ENCODE data around the gene B9D2.

The B9D2 gene

DNA sequence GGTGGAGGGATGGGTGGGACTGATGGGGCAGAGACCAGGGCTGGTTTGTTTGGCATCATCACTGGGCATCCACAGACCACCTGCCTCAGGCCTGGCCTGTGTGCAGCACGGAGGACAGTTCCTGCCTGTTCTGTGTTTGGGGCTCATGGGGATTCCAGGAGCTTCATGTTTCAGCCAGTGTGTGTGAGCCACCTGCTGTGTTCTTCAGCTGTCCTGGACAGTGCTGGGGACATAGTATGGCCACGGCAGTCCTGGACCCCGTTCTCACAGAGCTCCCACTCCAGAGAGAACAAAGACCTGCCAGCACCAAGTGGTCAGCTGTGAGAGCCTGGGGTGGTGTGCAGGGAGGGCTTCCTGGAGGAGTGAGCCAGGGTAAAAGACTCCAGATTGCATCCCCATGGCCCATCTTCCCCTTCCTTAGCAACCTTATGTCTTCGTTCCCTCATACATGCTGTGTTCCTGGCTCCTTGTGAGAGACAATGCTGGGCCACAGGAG lies 55.9 kb downstream of the B9D2 start:
- no peak for DNase-seq

DNA sequence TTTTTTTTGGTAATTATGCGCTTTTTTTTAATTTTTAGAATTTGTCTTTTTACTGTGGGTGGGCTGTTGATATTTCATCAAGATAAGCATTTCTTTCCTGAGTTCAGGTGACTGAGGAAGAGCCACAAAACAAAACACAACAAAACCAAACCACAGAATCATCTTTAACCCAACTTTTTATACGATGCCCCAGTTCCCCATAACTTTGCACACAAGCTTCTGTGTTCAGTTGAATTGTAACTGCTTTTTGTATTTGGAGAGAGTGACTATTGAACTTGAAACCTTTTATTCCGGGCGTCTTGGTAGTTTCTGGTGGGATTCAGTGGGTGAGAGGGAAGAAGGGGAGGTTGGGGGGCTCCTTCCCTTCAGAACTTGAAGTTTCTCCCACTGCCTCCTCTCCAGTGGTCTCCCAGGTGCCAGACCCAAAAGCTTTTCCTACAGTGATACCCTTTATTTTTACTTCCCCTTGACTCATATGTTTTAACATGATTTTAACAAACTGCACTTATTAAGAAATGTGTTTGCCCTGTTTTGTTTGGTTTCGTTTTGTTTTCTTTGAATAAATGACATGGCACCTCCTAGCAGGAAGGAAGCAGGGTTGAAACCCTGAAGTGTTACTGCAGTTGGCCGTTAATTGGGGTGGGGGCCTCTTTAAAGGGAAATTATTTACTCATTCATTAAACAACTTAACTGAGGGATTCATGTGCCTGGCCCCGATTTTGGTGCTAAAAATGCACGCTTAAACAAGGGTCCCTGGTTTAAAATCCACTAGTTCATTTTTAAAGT lies 56.7 kb downstream of the B9D2 start:
- DNase-seq, result peak; percentile 55

DNA sequence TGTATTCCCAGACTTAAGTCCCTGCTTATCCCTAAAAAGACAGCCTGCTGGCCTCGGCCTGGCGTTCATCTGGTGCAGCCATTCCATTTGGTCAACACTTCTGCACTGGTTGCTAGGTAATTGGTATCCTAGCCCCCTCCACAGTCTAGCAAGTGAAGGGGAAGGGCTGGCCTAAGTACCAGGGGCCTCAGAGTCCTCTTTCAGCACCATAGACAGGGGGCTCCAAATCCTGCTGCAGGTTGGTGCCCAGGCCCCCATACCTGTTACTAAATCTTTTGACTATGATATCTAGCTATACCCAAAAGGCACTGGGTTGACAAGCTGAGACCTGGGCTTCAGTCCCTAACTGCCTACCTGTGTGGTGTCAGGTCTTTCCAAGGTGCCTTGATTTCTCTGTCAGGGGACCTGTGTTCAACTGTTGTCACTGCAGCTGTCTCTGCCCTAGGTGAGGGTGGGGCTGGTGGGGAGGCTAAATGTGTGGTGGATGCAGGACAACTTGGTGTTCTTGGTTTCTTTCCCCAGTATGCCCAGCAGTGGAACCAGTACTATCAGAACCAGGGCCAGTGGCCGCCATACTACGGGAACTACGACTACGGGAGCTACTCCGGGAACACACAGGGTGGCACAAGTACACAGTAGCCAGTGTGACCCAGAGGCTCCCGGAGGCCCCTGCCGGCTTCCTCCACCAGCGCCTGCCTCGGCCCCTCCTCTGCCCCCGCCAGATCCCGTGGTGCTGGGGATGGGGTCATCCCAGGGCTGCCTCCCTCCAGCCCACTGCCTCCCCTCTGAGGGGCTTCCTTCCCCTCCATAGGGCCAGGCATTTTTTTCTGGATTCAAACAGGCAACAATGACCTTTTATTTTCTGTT lies 57.8 kb downstream of the B9D2 start:
- no peak for DNase-seq

DNA sequence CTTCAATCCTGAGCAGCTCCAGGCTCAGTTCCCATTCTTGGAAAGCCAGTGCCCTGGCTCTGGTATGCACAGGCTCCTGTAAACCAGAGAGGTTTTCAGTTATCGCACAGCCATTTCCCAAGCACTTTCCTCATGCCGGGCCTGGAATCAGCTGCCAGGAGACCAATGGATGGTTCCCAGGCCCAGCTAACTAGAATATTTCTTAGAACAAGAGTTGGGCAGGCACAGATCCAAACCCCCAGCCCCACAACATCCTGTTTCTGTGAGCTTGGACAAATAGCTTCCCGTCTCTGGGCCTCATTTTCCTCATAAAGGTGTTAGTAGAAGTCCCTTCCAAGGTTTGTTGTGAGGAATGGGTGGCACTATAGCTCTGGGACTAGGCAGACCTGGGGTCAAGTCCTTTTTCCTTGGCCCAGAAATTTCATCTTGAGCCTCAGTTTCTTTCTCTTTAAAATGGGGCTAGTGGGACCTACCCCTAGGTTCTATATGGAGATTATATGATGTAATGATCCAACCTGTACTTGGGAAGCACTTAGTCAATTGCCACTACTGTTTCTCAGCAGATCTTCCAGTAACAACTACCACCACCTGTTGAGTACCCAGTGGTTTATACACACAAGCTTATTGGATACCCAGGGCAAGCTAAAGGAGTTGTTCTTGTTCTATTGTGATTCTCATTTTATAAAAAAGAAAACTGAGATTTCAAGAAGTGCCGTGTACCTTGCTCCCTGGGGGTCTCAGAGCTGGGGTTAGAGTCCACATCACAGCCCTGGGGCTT lies 59.1 kb downstream of the B9D2 start:
- no peak for DNase-seq

All from suppressor macrophage treated with lipopolysaccharide for 4 hours (primary cell).